Ureter (tissue), 1 donor: ENCODE measurements around the gene DPP9. TPM values are rescaled to one million over a fixed set of nuclear protein-coding genes. Genes with fewer than 3 reads are reported as not detected.
A peak's percentile ranks its signal among the peaks of the same experiment; 100 is the strongest.

ENCODE experiments used
- DNase-seq: peaks from one replicate; pipeline ENCODE4 v3.0.0-alpha.2; 2020; ENCODE audit warnings: low spot score
- total RNA-seq: library from RNA; stranded (reverse); gene quantifications from one replicate; pipeline ENCODE4 v1.2.4, GENCODE V29; 2023
- donor health status: DM: yes; HTN: yes; CAD: no.

Gene DPP9
- total RNA-seq, 1 donor from 2014 or later, result 94.8 TPM

DNA sequence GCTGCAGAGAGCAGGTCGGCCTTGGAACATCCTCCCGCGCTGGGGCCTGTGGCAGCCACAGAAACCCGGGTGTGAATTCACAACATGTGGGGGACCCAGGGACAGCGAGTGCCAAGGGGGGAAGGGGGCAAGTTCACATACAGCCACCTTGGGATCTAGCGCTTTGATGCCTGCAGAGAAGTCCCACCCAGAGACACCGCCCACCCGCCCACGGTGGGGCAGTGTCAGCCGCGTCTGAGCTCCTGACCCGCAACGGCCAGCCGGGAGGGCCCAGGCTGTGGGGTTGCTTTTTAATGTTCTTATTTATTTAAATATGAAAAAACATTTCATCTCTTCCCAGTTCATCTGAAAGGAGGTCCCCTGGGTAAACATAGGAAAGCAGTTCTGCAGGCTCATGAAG, 66.4 kb downstream of the DPP9 start:
- DNase-seq, result no peak

DNA sequence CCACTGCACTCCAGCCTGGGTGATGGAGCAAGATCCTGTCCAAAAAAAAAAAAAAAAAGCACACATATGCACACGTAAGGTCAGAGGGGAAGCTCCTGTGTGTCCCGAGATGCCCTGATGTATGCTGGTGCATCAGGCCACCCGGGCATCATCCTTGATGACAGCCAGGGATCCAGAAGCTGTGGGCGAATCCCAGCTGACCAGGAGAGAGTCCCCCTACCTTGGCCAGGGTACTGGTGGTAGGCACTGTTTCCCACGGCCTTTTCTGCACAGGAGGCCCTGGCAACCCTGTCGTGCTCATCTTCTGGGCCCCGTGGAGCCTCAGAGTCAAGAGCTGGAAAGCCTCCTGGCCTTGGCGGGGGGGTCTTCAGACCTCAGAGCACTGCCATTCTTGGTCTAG, 67.5 kb downstream of the DPP9 start:
- DNase-seq, result no peak

GRCh38 chr19:4654437-4655361, 68.9 kb downstream of the DPP9 start:
- DNase-seq, result no peak

- DNase-seq, result no peak
These were observed 69.7 kb downstream of the DPP9 start for GRCh38 chr19:4653793-4654436.

- no peak for DNase-seq
These were observed 71.6 kb downstream of the DPP9 start for GRCh38 chr19:4652075-4652474.

GRCh38 chr19:4650159-4650558, 73.5 kb downstream of the DPP9 start:
- DNase-seq, result no peak

DNA sequence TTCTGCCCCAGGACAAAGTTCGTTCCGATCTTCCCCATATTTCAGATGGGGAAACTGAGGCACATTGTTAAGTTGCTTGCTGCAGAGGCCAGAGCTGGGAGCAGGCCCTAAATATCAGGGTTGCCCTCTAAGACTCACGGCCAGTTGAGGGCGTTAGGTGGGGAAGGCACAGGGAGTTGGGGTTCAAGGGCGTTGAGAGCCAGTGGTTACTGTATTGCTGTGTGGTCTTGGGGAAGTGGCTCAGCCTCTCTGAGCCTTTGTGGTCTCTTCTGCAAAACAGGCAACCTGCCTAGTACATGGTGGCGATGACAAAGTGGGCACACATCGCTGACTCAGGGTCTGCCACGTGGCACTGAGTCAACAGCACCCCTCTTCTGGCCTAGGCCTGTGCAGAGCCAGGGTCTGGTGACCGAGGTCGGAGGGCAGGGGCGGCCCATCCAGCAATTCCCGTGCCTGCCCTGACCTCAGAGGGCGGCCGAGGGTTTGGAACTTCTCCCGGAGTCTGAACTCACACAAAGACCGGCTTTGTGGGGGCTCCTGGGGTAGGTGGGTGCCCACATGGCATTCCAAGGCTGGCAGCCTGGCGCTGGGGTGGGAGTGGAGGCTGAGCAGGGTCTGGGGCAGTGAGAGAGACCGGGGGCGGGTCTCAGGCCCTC, 74.1 kb downstream of the DPP9 start:
- no peak for DNase-seq

GRCh38 chr19:4647676-4648644, 75.7 kb downstream of the DPP9 start:
- no peak for DNase-seq

- no peak for DNase-seq
These were observed 77.9 kb downstream of the DPP9 start for GRCh38 chr19:4645718-4646117.

- DNase-seq, result no peak
These were observed 81.0 kb downstream of the DPP9 start for GRCh38 chr19:4642625-4643024.

GRCh38 chr19:4641132-4641531, 82.5 kb downstream of the DPP9 start:
- DNase-seq, result no peak

GRCh38 chr19:4640247-4641000, 83.2 kb downstream of the DPP9 start:
- no peak for DNase-seq

- DNase-seq, result peak; percentile 53
These were observed 84.0 kb downstream of the DPP9 start for GRCh38 chr19:4639531-4640246.

DNA sequence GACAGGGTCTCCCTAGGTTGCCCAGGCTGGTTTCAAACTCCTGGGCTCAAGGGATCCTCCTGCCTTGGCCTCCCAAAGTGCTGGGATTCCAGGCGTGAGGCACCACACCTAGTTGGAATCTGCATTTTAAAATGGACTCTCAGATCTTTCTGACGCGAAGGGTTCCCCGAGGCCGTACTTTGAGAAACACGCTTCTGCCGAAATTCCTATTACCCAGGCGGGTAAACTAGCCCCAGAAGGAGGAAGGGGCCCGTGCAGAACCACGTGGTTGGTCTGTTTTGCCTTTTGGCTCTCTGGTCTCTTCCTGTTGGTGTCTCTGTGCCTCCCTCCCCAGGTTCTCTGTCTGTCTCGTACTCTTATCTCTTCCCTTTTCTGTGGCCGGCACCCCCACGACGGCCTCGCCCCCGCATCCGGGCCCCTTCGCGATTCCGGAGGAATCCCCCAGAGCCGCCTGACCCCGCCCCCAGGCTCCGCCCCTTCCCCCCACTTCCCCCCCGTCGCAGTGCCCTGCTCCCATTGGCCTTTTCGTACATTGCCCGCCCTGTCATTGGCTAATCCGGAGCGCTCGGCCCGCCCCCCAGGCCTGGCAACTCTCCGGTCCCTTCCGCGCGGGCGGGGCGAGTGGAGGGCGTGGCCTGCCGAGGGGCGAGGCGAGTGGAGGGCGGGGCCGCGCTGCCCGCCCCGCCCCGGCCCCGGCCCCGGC, 84.7 kb downstream of the DPP9 start, which contains the start of gene TNFAIP8L1:
Gene TNFAIP8L1, plus strand, starts transcription at position 689 of the 703 bp plus-strand sequence. CDS start 12,354 bp downstream, outside the sequence.
- DNase-seq, result peak; percentile 97

GRCh38 chr19:4638317-4638716, 85.3 kb downstream of the DPP9 start:
- DNase-seq, result no peak

- no peak for DNase-seq
These were observed 86.9 kb downstream of the DPP9 start for GRCh38 chr19:4636761-4637160.

DNA sequence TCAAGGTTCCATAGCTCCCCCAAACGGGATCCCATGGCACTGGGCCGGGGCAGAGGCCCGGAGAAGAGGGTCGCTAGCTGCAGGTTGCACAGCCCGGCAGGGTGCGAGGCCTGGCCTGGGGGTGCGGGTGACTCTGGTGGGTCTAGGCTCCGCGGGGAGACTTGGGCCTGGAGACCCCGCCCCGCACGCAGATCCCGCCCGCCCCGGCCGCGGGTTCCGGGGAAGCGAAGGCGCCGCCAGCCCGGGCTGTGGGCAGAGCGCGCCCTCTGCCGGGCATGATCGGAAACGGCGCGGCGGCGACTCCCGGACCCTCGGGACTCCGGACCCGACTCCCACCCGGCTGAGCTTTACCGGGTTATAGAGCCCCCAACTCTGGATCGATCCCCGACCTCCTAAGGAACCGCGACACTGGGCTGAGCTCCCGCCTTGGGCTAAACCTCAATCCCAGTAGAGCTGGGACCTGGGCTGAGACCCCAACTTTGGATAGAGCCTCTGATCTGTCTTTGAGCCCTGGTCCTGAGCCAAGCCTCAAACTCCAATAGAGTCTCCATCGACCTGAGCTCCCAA, 87.4 kb downstream of the DPP9 start:
- peak; percentile 51 for DNase-seq

- DNase-seq, result no peak
These were observed 87.9 kb downstream of the DPP9 start for GRCh38 chr19:4635754-4636116.
